ENCODE measurements around the gene ANO1.

The ANO1 gene

DNA sequence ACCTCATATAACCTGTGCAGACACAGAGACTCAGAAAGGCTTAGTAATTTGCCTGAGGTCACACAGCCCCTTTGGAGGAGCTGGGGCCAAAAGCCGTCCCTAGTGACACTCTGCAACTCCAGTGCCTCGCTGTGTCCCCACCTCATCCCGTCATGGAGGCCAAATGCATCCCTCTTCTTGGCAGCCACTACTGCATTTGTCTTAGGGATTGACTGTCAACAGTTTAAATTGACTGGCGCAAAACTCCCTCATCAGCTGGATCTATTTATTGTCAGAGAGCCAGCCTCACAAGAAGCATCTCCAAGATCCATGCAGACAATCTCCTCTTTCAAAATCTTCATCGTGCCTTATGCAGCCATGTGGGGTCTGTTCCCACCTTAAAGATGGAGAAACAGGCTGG, 35.7 kb downstream of the ANO1 start:
- DNase-seq (ENCODE audit: low read depth): no peak
- TF ChIP-seq, protein P1, sequence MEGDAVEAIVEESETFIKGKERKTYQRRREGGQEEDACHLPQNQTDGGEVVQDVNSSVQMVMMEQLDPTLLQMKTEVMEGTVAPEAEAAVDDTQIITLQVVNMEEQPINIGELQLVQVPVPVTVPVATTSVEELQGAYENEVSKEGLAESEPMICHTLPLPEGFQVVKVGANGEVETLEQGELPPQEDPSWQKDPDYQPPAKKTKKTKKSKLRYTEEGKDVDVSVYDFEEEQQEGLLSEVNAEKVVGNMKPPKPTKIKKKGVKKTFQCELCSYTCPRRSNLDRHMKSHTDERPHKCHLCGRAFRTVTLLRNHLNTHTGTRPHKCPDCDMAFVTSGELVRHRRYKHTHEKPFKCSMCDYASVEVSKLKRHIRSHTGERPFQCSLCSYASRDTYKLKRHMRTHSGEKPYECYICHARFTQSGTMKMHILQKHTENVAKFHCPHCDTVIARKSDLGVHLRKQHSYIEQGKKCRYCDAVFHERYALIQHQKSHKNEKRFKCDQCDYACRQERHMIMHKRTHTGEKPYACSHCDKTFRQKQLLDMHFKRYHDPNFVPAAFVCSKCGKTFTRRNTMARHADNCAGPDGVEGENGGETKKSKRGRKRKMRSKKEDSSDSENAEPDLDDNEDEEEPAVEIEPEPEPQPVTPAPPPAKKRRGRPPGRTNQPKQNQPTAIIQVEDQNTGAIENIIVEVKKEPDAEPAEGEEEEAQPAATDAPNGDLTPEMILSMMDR (IDR thresholded peaks at IDR 0.05; ENCODE audit: control insufficient read depth, insufficient read depth, low read depth, low read length, missing control alignments): no peak
- H3K4me3 ChIP-seq (ENCODE audit: control insufficient read depth, low read depth, low read length): no peak overlapping the region

DNA sequence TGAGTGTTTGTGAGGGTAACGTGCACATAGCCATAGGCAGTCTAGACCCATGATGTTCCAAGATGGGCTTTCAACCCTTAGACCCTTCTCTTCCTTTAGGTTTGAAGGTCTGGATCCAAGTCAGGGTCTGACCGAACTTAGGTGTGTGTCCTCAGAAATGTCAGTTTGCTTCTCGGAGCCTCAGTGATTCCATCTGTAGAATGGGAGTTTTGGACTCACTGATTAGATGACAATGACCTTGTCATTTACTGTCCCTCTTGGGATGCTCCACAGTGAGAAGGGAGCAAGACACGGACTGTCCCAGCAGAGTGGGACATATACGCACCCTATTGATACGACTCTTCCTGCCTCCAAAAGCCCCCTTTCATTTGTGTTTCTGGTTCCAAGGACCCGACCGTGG, 37.7 kb downstream of the ANO1 start:
- no peak overlapping the region for H3K4me3 ChIP-seq (ENCODE audit: control insufficient read depth, low read depth, low read length)
- TF ChIP-seq, protein P1 (IDR thresholded peaks at IDR 0.05; ENCODE audit: control insufficient read depth, insufficient read depth, low read depth, low read length, missing control alignments): no peak
- no peak for DNase-seq (ENCODE audit: low read depth)

DNA sequence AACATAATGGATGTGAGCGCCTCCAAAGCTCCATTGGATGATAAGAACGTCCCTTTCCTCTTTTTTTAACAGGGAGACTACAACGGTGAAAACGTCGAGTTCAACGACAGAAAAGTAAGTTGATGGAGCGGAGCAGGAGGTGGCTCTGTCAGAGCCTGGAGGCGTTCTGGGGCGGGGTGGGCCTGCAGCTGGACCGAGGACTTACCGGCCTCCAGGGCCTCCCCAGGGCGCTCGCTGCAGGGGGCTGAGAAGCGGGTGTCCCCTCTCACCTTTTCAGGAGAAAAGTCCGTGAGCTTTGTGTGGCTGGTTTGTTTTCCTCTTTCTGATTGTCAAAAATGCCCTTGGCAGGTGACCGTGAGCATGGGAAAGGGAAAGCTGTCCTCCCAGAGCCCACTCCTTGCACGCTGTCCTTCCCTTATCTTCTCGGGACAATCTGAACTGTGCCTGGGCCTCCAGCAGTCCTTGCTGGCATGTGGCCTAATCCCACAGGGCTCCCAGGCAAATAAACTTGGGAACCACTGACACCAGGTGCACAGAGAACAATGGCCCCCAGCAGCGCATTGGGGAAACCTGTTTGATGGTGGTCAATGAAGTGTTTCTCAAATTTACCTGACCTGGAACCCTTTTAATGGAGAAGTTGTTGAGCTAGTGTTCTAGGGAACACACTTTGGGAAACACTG, 38.4 kb downstream of the ANO1 start:
- TF ChIP-seq, protein P1 (IDR thresholded peaks at IDR 0.05; ENCODE audit: control insufficient read depth, insufficient read depth, low read depth, low read length, missing control alignments): no peak
- no peak overlapping the region for H3K4me3 ChIP-seq (ENCODE audit: control insufficient read depth, low read depth, low read length)
- no peak for DNase-seq (ENCODE audit: low read depth)

DNA sequence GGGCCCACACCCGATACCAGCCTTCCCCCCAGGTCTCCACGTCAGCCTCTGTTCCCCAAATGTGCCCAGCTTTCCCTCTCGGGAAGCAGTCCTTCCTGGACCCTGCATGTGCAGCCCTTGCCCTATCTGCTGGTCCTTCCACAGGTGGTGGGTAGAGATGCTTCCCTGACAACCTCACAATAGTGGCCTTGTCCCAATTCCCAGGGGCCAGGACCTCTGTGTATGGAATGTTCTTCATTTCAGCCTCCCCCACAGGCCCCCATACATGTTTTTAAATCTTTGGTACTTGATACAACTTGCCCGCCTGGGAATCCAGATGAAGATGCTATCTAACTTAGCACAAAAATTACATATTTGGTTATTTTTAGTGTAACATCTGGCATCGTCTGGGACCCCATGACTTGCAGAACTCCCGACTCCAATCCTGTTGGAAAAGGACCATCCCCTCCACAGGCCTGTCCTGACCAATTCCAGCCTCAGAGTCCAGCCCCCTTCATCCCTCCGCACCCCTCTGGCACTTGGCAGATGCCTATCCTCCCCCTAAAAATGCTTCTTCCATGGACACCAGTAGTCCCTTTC, 39.5 kb downstream of the ANO1 start:
- H3K4me3 ChIP-seq (ENCODE audit: control insufficient read depth, low read depth, low read length): no peak overlapping the region
- no peak for DNase-seq (ENCODE audit: low read depth)
- TF ChIP-seq, protein P1 (IDR thresholded peaks at IDR 0.05; ENCODE audit: control insufficient read depth, insufficient read depth, low read depth, low read length, missing control alignments): no peak

DNA sequence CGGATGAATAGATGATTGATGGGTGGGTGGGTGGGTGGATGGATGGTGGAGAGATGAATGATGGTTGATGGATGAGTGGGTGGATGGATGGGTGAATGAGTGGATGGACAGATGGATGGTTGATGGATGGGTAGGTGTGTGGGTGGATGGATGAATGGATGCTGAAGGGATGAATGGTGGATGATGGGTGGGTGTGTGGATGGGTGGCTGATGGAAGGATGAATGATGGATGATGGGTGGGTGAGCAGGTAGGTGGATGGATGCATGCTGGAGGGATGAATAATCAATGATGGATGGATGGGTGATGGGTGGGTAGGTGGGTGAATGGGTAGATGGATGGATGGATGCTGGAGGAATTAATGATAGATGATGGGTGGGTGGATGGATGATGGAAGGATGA, 40.5 kb downstream of the ANO1 start:
- no peak for DNase-seq (ENCODE audit: low read depth)
- TF ChIP-seq, protein P1 (IDR thresholded peaks at IDR 0.05; ENCODE audit: control insufficient read depth, insufficient read depth, low read depth, low read length, missing control alignments): no peak

DNA sequence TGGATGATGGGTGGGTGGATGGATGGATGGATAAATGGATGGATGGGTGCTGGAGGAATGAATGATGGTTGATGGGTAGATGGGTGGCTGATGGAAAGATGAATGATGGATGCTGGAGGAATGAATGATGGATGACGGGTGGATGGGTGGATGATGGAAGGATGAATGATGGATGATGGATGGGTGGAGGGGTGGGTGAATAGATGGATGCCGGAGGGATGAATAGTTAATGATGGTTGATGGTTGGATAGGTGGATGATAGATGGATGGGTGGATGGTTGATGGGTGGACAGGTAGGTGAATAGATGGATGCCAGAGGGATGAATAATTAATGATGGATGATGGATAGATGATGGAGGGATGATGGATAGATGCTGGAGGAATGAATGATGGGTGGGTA, 41.4 kb downstream of the ANO1 start:
- TF ChIP-seq, protein P1 (IDR thresholded peaks at IDR 0.05; ENCODE audit: control insufficient read depth, insufficient read depth, low read depth, low read length, missing control alignments): no peak
- no peak for DNase-seq (ENCODE audit: low read depth)

More for the DNA sequence above, 40.5 kb downstream of the ANO1 start:
- no peak overlapping the region for H3K4me3 ChIP-seq (ENCODE audit: control insufficient read depth, low read depth, low read length)

More for the DNA sequence above, 41.4 kb downstream of the ANO1 start:
- H3K4me3 ChIP-seq (ENCODE audit: control insufficient read depth, low read depth, low read length): no peak overlapping the region
